HCT116 (cell line): Measurements from ENCODE around the gene FOXJ1. TPM values are rescaled to one million over a fixed set of nuclear protein-coding genes. Genes with fewer than 3 reads are reported as not detected.
A peak's percentile ranks its signal among the peaks of the same experiment; 100 is the strongest.

Source experiments
- ATAC-seq: fragments of 200-7000 bp; cut with Tn5 transposase; 2 replicates; pipeline ENCODE4 v1.9.1; 2020; ENCODE audit warnings: mild to moderate bottlenecking, moderate library complexity
- BruUV-seq: library from RNA; stranded (reverse); fragments of 400-500 nt; replicated peaks from 2 replicates; lab custom pipeline; 2021; lab: Mats Ljungman, UMichigan
- CTCF ChIA-PET: fragments of 300-600 bp; sonication (Branson Sonifier 250); formaldehyde crosslinking; loops from one replicate; lab custom pipeline; 2021; ENCODE audit warnings: antibody characterized with exemption; lab: Charles Lee
- POLR2A ChIA-PET: fragments of 300-600, 350-600 bp; sonication (Branson Sonifier 250); formaldehyde crosslinking; loops from one replicate; lab custom pipeline; 2021; ENCODE audit warnings: antibody characterized with exemption; lab: Charles Lee
- RAD21 ChIA-PET, 2 experiments: fragments of 300-600 bp; sonication (Branson Sonifier 250); formaldehyde crosslinking; loops; one replicate each; lab custom pipeline; 2023; ENCODE audit warnings: low total read pairs in 2 of 2; ENCODE audit not compliant: uncharacterized antibody in 2 of 2, unreplicated experiment in 2 of 2, low non-redundant PET in 1 of 2; lab: Charles Lee
- DNase-seq: peaks from one replicate; pipeline ENCODE4 v3.0.0-alpha.2; 2010; ENCODE audit warnings: low read depth, low spot score
- H2AFZ ChIP-seq: fragments of 200-600 bp; shearing (Covaris generic), sonication (generic); 2 replicates; pipeline ENCODE4 v1.6.1; 2017; ENCODE audit warnings: low read depth, mixed run types, mixed read lengths, antibody characterized with exemption, low read length; ENCODE audit not compliant: poor library complexity, severe bottlenecking
- H3K27ac ChIP-seq: 2 replicates; pipeline ENCODE4 v1.5.1; 2012; ENCODE audit warnings: low read depth, low read length
- H3K27me3 ChIP-seq: fragments of 200-600 bp; sonication (generic); 2 replicates; pipeline ENCODE4 v1.6.1; 2016; ENCODE audit warnings: mixed run types, low read length, mixed read lengths; ENCODE audit not compliant: insufficient read depth
- H3K36me3 ChIP-seq, 2 experiments: fragments of 200-500 bp in 1 of 2; fragments of 200-600 bp in 1 of 2; sonication (Bioruptor generic) in 1 of 2; sonication (generic) in 1 of 2; 2 replicates each; pipeline versions ENCODE4 v1.5.1 to v1.6.1; 2014 to 2016; ENCODE audit warnings: low read length in 2 of 2, inconsistent platforms in 1 of 2, mixed read lengths in 1 of 2, mixed run types in 1 of 2; ENCODE audit not compliant: insufficient read depth in 2 of 2, control insufficient read depth in 1 of 2
- H3K4me1 ChIP-seq, 2 experiments: fragments of 200-600 bp in 1 of 2; sonication (generic) in 1 of 2; 2 replicates each; pipeline versions ENCODE4 v1.5.1 to v1.6.1; 2012 to 2017; ENCODE audit warnings: low read length in 2 of 2, inconsistent platforms in 1 of 2, mild to moderate bottlenecking in 1 of 2, mixed read lengths in 1 of 2, mixed run types in 1 of 2, moderate library complexity in 1 of 2; ENCODE audit not compliant: insufficient read depth in 2 of 2, control insufficient read depth in 1 of 2
- H3K4me2 ChIP-seq: fragments of 200-600 bp; sonication (generic); 2 replicates; pipeline ENCODE4 v1.6.1; 2017; ENCODE audit warnings: mixed run types, low read length, mixed read lengths
- H3K4me3 ChIP-seq, 2 experiments: fragments of 200-600 bp in 1 of 2; sonication (generic) in 1 of 2; replicated peaks in 1 of 2; 2 replicates each; pipeline ENCODE4 v1.5.1; 2011 to 2016; ENCODE audit warnings: low read length in 2 of 2, control low read depth in 1 of 2, low read depth in 1 of 2, mild to moderate bottlenecking in 1 of 2, mixed read lengths in 1 of 2, mixed run types in 1 of 2
- H3K79me2 ChIP-seq: fragments of 200-600 bp; sonication (generic); 2 replicates; pipeline ENCODE4 v1.6.1; 2017; ENCODE audit warnings: mild to moderate bottlenecking, mixed run types, low read length, moderate library complexity, mixed read lengths; ENCODE audit not compliant: insufficient read depth
- H3K9ac ChIP-seq: fragments of 200-600 bp; sonication (generic); 2 replicates; pipeline ENCODE4 v1.6.1; 2016; ENCODE audit warnings: low read length, mixed read lengths
- H3K9me2 ChIP-seq: fragments of 200-600 bp; sonication (generic), shearing (Covaris generic); 2 replicates; pipeline ENCODE4 v1.6.1; 2017; ENCODE audit warnings: mixed run types, mild to moderate bottlenecking, moderate library complexity; ENCODE audit not compliant: insufficient read depth
- H3K9me3 ChIP-seq, 2 experiments: fragments of 200-500 bp in 1 of 2; fragments of 200-600 bp in 1 of 2; sonication (Bioruptor generic) in 1 of 2; sonication (generic) in 1 of 2; 2 replicates each; pipeline ENCODE4 v1.6.1; 2014 to 2017; ENCODE audit warnings: low read length in 2 of 2, mixed read lengths in 2 of 2, inconsistent platforms in 1 of 2, low read depth in 1 of 2, mild to moderate bottlenecking in 1 of 2, mixed run types in 1 of 2, moderate library complexity in 1 of 2; ENCODE audit not compliant: control insufficient read depth in 1 of 2, insufficient read depth in 1 of 2
- H4K20me1 ChIP-seq: fragments of 200-600 bp; sonication (generic), shearing (Covaris generic); 2 replicates; pipeline ENCODE4 v1.6.1; 2017; ENCODE audit warnings: mixed run types, mild to moderate bottlenecking, moderate library complexity; ENCODE audit not compliant: insufficient read depth
- EGR1 ChIP-seq: IDR thresholded peaks from 2 replicates; pipeline ENCODE4 v1.6.1; 2012; ENCODE audit warnings: low read depth
- POLR2A ChIP-seq: IDR thresholded peaks from 2 replicates; pipeline ENCODE4 v1.7.0; 2011; ENCODE audit warnings: borderline replicate concordance; ENCODE audit not compliant: insufficient read depth, insufficient read length; ENCODE audit errors: extremely low read depth
- POLR2AphosphoS5 ChIP-seq: IDR thresholded peaks from 2 replicates; pipeline ENCODE4 v1.6.1; 2011; ENCODE audit warnings: mild to moderate bottlenecking, low read depth, low read length, moderate library complexity
- RAD21 ChIP-seq: IDR thresholded peaks from 2 replicates; pipeline ENCODE4 v1.6.1; 2012; ENCODE audit warnings: low read depth, mild to moderate bottlenecking
- ZNF274 ChIP-seq: fragments of 200-500 bp; sonication (Bioruptor generic); IDR thresholded peaks from 2 replicates; pipeline ENCODE4 v1.6.1; 2014; ENCODE audit warnings: mild to moderate bottlenecking, low read depth, low read length, inconsistent platforms
- intact Hi-C: fragments of 100-400 bp; cut with micrococcal nuclease; formaldehyde crosslinking; loops from 2 replicates; pipeline ENCODE4 v1.10.0; 2022
- total RNA-seq: library from RNA; stranded (reverse); gene quantifications from one replicate; pipeline ENCODE4 v1.2.1, GENCODE V29; 2021; ENCODE audit not compliant: unreplicated experiment
- TF ChIP-seq, protein P1 (sequence below): IDR thresholded peaks from 2 replicates; pipeline ENCODE4 v1.6.1; 2012
- TF ChIP-seq, protein P2 (sequence below): IDR thresholded peaks from 2 replicates; pipeline ENCODE4 v1.6.1; 2011; ENCODE audit warnings: mild to moderate bottlenecking, low read length, moderate library complexity; ENCODE audit not compliant: insufficient replicate concordance; ENCODE audit errors: extremely low read depth
- TF ChIP-seq, protein P3 (sequence below): IDR thresholded peaks from 2 replicates; pipeline ENCODE4 v1.6.1; 2012; ENCODE audit warnings: low read depth

The FOXJ1 gene
- total RNA-seq, 1 experiment from 2014 or later = 0.61 TPM

DNA sequence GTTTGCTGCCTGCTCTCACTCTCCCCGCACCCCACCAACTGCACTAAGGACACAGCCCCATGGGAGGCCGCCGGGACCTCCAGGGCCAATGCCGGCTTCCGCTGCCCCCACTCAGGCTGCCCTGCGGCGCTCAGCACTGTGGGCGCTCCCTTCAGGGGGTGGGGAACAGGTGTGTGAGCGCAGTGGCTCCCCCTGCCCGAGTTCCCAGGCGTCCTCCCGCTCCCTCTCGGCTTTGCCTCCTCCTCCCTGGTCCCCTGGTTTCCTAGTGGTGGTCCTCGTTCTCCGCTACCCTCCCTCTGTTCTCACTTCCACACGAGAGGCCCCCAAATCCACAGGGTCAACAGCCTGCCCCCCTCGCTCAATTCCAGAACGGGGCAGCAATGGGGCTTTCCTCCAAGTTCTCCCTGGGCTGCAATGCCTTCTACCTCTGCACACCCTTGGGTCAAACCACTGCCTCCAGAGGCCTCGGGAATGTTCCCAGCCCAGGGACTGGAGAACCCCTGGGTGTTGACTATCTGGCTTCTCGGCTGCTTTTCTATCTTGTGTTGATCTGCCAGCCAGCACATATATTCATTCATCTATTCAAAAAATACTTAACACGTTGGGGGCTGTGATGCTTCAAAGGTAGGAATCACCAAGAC lies 9.9 kb downstream of the FOXJ1 start:
- no peak overlapping the region for H3K9ac ChIP-seq
- ChIA-PET CTCF (interaction anchor here (1.1 to 1.7 kb wide), 2 partner anchors 19 to 50 kb away, joined by 3 to 4 read pairs; no protein-coding TSS in a partner anchor), RAD21 (no interaction called here), POLR2A (no interaction called here)
- no TSS peak for BruUV-seq
- no peaks in the 10 kb centered on the region for H3K36me3 ChIP-seq
- H3K27me3 ChIP-seq = no peaks in the 10 kb centered on the region
- no peak for ATAC-seq
- DNase-seq = no peak
- H3K9me3 ChIP-seq = no peaks in the 10 kb centered on the region
- TF ChIP-seq, protein P1, sequence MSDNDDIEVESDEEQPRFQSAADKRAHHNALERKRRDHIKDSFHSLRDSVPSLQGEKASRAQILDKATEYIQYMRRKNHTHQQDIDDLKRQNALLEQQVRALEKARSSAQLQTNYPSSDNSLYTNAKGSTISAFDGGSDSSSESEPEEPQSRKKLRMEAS = no peak
- TF ChIP-seq RAD21 (no peak), EGR1 (no peak), POLR2AphosphoS5 (no peak), POLR2A (no peak), ZNF274 (no peak)
- TF ChIP-seq, protein P2, sequence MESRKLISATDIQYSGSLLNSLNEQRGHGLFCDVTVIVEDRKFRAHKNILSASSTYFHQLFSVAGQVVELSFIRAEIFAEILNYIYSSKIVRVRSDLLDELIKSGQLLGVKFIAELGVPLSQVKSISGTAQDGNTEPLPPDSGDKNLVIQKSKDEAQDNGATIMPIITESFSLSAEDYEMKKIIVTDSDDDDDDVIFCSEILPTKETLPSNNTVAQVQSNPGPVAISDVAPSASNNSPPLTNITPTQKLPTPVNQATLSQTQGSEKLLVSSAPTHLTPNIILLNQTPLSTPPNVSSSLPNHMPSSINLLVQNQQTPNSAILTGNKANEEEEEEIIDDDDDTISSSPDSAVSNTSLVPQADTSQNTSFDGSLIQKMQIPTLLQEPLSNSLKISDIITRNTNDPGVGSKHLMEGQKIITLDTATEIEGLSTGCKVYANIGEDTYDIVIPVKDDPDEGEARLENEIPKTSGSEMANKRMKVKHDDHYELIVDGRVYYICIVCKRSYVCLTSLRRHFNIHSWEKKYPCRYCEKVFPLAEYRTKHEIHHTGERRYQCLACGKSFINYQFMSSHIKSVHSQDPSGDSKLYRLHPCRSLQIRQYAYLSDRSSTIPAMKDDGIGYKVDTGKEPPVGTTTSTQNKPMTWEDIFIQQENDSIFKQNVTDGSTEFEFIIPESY = no peak
- TF ChIP-seq, protein P3, sequence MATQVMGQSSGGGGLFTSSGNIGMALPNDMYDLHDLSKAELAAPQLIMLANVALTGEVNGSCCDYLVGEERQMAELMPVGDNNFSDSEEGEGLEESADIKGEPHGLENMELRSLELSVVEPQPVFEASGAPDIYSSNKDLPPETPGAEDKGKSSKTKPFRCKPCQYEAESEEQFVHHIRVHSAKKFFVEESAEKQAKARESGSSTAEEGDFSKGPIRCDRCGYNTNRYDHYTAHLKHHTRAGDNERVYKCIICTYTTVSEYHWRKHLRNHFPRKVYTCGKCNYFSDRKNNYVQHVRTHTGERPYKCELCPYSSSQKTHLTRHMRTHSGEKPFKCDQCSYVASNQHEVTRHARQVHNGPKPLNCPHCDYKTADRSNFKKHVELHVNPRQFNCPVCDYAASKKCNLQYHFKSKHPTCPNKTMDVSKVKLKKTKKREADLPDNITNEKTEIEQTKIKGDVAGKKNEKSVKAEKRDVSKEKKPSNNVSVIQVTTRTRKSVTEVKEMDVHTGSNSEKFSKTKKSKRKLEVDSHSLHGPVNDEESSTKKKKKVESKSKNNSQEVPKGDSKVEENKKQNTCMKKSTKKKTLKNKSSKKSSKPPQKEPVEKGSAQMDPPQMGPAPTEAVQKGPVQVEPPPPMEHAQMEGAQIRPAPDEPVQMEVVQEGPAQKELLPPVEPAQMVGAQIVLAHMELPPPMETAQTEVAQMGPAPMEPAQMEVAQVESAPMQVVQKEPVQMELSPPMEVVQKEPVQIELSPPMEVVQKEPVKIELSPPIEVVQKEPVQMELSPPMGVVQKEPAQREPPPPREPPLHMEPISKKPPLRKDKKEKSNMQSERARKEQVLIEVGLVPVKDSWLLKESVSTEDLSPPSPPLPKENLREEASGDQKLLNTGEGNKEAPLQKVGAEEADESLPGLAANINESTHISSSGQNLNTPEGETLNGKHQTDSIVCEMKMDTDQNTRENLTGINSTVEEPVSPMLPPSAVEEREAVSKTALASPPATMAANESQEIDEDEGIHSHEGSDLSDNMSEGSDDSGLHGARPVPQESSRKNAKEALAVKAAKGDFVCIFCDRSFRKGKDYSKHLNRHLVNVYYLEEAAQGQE = no peak
- H2AFZ ChIP-seq = no peak overlapping the region
- 0 out of 2 replicates have a peak overlapping the region, but pooled peaks have one; percentile 93 for H3K4me2 ChIP-seq
- H3K4me3 ChIP-seq = no peak overlapping the region
- H3K79me2 ChIP-seq = no peaks in the 10 kb centered on the region
- H3K9me2 ChIP-seq = no peaks in the 10 kb centered on the region
- no peak overlapping the region; the same call in 1 of the 2 replicates for H3K27ac ChIP-seq
- intact Hi-C loops = no loop called here
- no peaks in the 10 kb centered on the region for H4K20me1 ChIP-seq
- peaks cover 24 to 26% of the 10 kb centered on the region in 2 experiments for H3K4me1 ChIP-seq
